NCI-H345 treated with DMSO at 0.1 percent for 48 hours (cell line): ENCODE results near the gene GAS2.

Source experiments
- DNase-seq: peaks from one replicate; lab custom pipeline; 2025; ENCODE audit not compliant: unreplicated experiment; lab: John Stamatoyannopoulos, UW

Gene GAS2

GRCh38 chr11:22725079-22725478 is 58.7 kb downstream of the GAS2 start:
- no peak for DNase-seq

- no peak for DNase-seq
These were observed 62.4 kb downstream of the GAS2 start for GRCh38 chr11:22728600-22729389.

- DNase-seq: peak; percentile 6
These were observed 63.9 kb downstream of the GAS2 start for GRCh38 chr11:22730319-22730718.

GRCh38 chr11:22732588-22732987 is 66.2 kb downstream of the GAS2 start:
- DNase-seq: no peak

GRCh38 chr11:22733475-22734248 is 67.3 kb downstream of the GAS2 start:
- DNase-seq: no peak

GRCh38 chr11:22734628-22735345 is 68.4 kb downstream of the GAS2 start:
- no peak for DNase-seq

GRCh38 chr11:22742157-22742613 is 75.8 kb downstream of the GAS2 start:
- DNase-seq: no peak

GRCh38 chr11:22749536-22749935 is 83.1 kb downstream of the GAS2 start:
- DNase-seq: peak; percentile 34

- no peak for DNase-seq
These were observed 86.5 kb downstream of the GAS2 start for GRCh38 chr11:22752908-22753310.

- DNase-seq: no peak
These were observed 87.0 kb downstream of the GAS2 start for GRCh38 chr11:22753416-22753815.

- DNase-seq: no peak
These were observed 94.7 kb downstream of the GAS2 start for GRCh38 chr11:22761066-22761465.

GRCh38 chr11:22763166-22763565 is 96.8 kb downstream of the GAS2 start:
- no peak for DNase-seq

GRCh38 chr11:22764735-22765134 is 98.3 kb downstream of the GAS2 start:
- DNase-seq: no peak

- no peak for DNase-seq
These were observed 101.9 kb downstream of the GAS2 start for GRCh38 chr11:22768281-22768680.

- DNase-seq: no peak
These were observed 102.7 kb downstream of the GAS2 start for GRCh38 chr11:22769081-22769480.

- DNase-seq: no peak
These were observed 108.3 kb downstream of the GAS2 start for GRCh38 chr11:22774716-22775115.

- DNase-seq: no peak
These were observed 108.8 kb downstream of the GAS2 start for GRCh38 chr11:22775248-22775647.

- DNase-seq: no peak
These were observed 112.2 kb downstream of the GAS2 start for GRCh38 chr11:22778642-22779041.

GRCh38 chr11:22779850-22780249 is 113.4 kb downstream of the GAS2 start:
- no peak for DNase-seq

GRCh38 chr11:22780952-22781593 is 114.7 kb downstream of the GAS2 start:
- no peak for DNase-seq

GRCh38 chr11:22785251-22785650 is 118.8 kb downstream of the GAS2 start:
- no peak for DNase-seq
